GM23248 (cell line): ENCODE results near the gene CARD10. TPM values are rescaled to one million over a fixed set of nuclear protein-coding genes. Genes with fewer than 3 reads are reported as not detected.

Experiments used
- DNase-seq: peaks from one replicate; pipeline ENCODE4 v3.0.0-alpha.2; 2015
- H2AFZ ChIP-seq: fragments of 200-600 bp; sonication (generic); 2 replicates; pipeline ENCODE4 v1.6.1; 2016; ENCODE audit warnings: antibody characterized with exemption
- H3F3A ChIP-seq: fragments of 200-600 bp; sonication (generic); 2 replicates; pipeline ENCODE4 v1.6.1; 2016; ENCODE audit warnings: mild to moderate bottlenecking, antibody characterized with exemption, mixed run types; ENCODE audit not compliant: insufficient read depth
- H3K27ac ChIP-seq: fragments of 200-600 bp; sonication (generic); 2 replicates; pipeline ENCODE4 v1.5.1; 2016; ENCODE audit warnings: mild to moderate bottlenecking
- H3K27me3 ChIP-seq: fragments of 200-600 bp; sonication (generic); replicated peaks from 2 replicates; pipeline ENCODE4 v1.6.1; 2016; ENCODE audit warnings: mild to moderate bottlenecking; ENCODE audit not compliant: insufficient read depth
- H3K36me3 ChIP-seq: fragments of 200-600 bp; sonication (generic); 2 replicates; pipeline ENCODE4 v1.6.1; 2016; ENCODE audit warnings: low read depth, mild to moderate bottlenecking
- H3K4me1 ChIP-seq: fragments of 200-600 bp; sonication (generic); 2 replicates; pipeline ENCODE4 v1.6.1; 2016; ENCODE audit warnings: mild to moderate bottlenecking; ENCODE audit not compliant: insufficient read depth
- H3K4me2 ChIP-seq: fragments of 200-600 bp; sonication (generic); one replicate; pipeline ENCODE4 v1.6.1; 2016; ENCODE audit warnings: mild to moderate bottlenecking; ENCODE audit not compliant: unreplicated experiment
- H3K4me3 ChIP-seq: fragments of 200-600 bp; sonication (generic); 2 replicates; pipeline ENCODE4 v1.5.1; 2016; ENCODE audit warnings: mild to moderate bottlenecking
- H3K79me2 ChIP-seq: fragments of 200-600 bp; sonication (generic); 2 replicates; pipeline ENCODE4 v1.6.1; 2016; ENCODE audit warnings: mild to moderate bottlenecking; ENCODE audit not compliant: insufficient read depth
- H3K9ac ChIP-seq: fragments of 200-600 bp; sonication (generic); 2 replicates; pipeline ENCODE4 v1.6.1; 2016; ENCODE audit warnings: mild to moderate bottlenecking
- H3K9me2 ChIP-seq: fragments of 200-600 bp; sonication (generic); 2 replicates; pipeline ENCODE4 v1.6.1; 2016; ENCODE audit warnings: mixed run types, mild to moderate bottlenecking, moderate library complexity; ENCODE audit not compliant: insufficient read depth
- H3K9me3 ChIP-seq: fragments of 200-600 bp; sonication (generic); one replicate; pipeline ENCODE4 v1.6.1; 2017; ENCODE audit warnings: low read depth
- H4K20me1 ChIP-seq: fragments of 200-600 bp; sonication (generic); 2 replicates; pipeline ENCODE4 v1.6.0; 2016; ENCODE audit not compliant: insufficient read depth
- EZH2 ChIP-seq: fragments of 200-600 bp; sonication (generic); IDR thresholded peaks from 2 replicates; pipeline ENCODE4 v1.6.1; 2018; ENCODE audit warnings: antibody characterized with exemption, mild to moderate bottlenecking; ENCODE audit not compliant: insufficient read depth, poor library complexity, severe bottlenecking
- EZH2phosphoT487 ChIP-seq: fragments of 200-600 bp; sonication (generic); IDR thresholded peaks from 2 replicates; pipeline ENCODE4 v1.6.1; 2018; ENCODE audit warnings: antibody characterized with exemption, moderate library complexity, mild to moderate bottlenecking, low read depth; ENCODE audit not compliant: insufficient read depth
- WGBS, 2 experiments: methylation state at CpG; one replicate each; pipeline ENCODE4 v1.1.6; 2015 to 2017; ENCODE audit warnings: low lambda C conversion rate in 2 of 2, low coverage in 1 of 2; ENCODE audit errors: missing lambda C conversion rate in 2 of 2; 5-methylcytosine and 5-hydroxymethylcytosine counted together
- in situ Hi-C: fragments of 300-500 bp; cut with MboI; formaldehyde crosslinking; loops from 2 replicates; pipeline ENCODE4 v1.15.0; 2020
- polyA plus RNA-seq: library from polyadenylated mRNA; unstranded; fragments of >200 nt; fragmentation: Nextera tagmentation; extraction: Ambion mirVana; gene quantifications from 2 replicates; pipeline ENCODE4 v1.2.1, GENCODE V29; 2016
- total RNA-seq: library from RNA; depleted of rRNA; stranded (reverse); fragments of >200 nt; shearing (Covaris generic); gene quantifications from 2 replicates; pipeline ENCODE4 v1.2.3, GENCODE V29; 2014

The CARD10 gene
- total and polyA plus RNA-seq, 2 experiments from 2014 or later = 2.8 to 4.4 TPM

DNA sequence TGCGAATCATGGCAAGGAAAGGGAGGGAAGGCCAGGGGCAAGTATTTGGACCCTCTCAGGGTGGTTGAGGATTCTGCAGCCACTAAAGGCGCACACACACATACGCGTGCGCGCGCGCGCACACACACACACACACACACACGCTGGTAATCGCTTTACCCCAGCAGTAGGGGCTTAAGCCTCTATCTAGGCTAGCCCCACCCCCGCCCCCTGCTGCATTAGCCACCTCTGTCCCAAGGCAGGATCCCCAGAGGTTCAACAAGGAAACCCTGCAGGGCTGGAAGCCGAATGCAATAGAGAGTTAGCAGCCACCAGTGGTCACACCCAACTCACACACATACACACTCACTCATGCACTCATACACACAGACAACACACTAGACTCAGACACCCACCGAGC is 63.3 kb downstream of the CARD10 start:
- Histone ChIP-seq H3K9me3 (no peaks in the 10 kb centered on the region), H3K4me3 (no peak overlapping the region), H3K27ac (peak overlapping the region; percentile 67; the same call in 1 of the 2 replicates), H3F3A (peaks cover 19% of the 10 kb centered on the region), H2AFZ (no peak overlapping the region), H3K36me3 (no peaks in the 10 kb centered on the region), H3K27me3 (0 out of 2 replicates have a peak, but pooled peaks cover 5% of the 10 kb centered on the region), H3K4me1 (peaks cover 18% of the 10 kb centered on the region), H3K4me2 (peak overlapping the region; percentile 84), H4K20me1 (no peaks in the 10 kb centered on the region), H3K9ac (no peak overlapping the region), H3K9me2 (no peaks in the 10 kb centered on the region), H3K79me2 (no peaks in the 10 kb centered on the region)
- peak; percentile 33 for DNase-seq
- TF ChIP-seq EZH2phosphoT487 (no peak), EZH2 (no peak)
- in situ Hi-C loops = loop anchor here (10.0 kb wide), 1 partner anchor 141 kb away; no protein-coding TSS in a partner anchor
- WGBS, 2 experiments = 36 to 76% methylated on average over 3 to 14 of the region's 14 CpGs

DNA sequence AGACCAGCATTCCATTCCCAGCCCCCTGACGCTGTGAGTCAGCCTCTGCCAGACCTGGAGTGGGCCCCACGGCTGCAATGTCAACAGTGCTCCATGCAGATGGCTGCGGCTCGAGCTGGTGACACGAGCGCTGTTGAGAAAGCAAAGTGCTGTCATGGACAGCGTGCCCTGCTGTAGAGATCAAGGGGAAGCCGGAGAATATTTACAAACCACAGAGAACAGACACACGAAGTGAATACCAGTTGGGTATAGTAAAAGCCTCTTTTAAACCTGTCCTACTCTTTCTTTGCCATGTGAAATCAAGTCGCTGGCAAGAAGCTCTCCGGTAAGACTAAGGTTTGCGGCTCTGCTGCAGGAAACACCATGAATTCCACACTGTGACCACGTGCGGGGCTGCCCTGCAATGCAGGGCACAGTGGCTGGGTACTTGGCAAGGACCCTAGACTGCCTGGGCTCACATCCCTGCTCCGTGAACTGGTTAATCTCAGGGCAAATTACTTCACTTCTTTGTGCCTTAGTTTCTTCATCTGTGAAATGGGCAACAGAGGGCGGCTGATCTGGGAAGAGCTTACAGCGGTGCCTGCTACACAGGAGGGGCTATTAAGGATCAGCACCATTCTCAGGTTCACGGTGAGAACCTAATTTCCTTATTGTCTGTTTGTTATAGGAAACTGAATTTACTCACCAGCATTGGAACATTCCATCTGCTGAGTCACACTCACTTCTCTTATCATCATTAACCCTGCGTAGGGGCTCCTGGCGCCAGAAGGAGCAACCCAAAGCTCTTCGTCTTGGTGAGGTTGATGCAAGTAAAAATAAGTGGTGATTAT is 64.1 kb downstream of the CARD10 start:
- WGBS, 2 experiments = 22 to 25% methylated on average over 21 of the region's 21 CpGs

DNA sequence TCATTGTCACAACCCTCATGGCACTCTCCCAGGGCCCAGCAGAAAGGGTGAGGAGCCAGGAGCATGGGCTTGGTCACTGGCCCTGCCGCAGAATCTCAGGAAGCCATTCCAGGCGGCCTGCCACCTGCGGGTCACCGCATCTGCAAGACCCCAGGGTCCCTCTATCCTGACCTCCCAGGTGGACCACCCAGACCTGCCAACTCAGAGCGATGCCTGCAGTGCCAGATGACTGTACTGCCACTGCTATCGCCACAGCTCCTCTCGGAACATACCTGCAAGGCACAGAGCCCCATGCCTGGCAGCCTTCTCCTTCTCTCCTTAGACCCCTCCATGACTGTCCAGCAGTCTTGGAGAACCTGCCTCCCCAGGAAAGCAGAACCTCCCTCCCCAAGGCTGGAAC is 65.5 kb downstream of the CARD10 start:
- TF ChIP-seq EZH2 = no peak
- no peak for TF ChIP-seq EZH2phosphoT487
- Histone ChIP-seq H3F3A (peaks cover 19% of the 10 kb centered on the region), H3K27ac (no peak overlapping the region), H3K27me3 (0 out of 2 replicates have a peak, but pooled peaks cover 2% of the 10 kb centered on the region), H3K36me3 (no peaks in the 10 kb centered on the region), H3K9me3 (no peaks in the 10 kb centered on the region), H4K20me1 (no peaks in the 10 kb centered on the region), H3K9me2 (no peaks in the 10 kb centered on the region), H2AFZ (no peak overlapping the region), H3K79me2 (no peaks in the 10 kb centered on the region), H3K4me1 (peaks cover 18% of the 10 kb centered on the region), H3K9ac (no peak overlapping the region), H3K4me3 (no peak overlapping the region), H3K4me2 (no peak overlapping the region)
- WGBS, 2 experiments = 91 to 92% methylated on average over 7 of the region's 7 CpGs
- DNase-seq = no peak
- in situ Hi-C loops = loop anchor here (10.0 kb wide), 1 partner anchor 139 kb away; no protein-coding TSS in a partner anchor

More for the DNA sequence above, 64.1 kb downstream of the CARD10 start:
- Histone ChIP-seq H3K9me2 (no peaks in the 10 kb centered on the region), H3K4me3 (peak overlapping the region; percentile 44; the same call in 1 of the 2 replicates), H3K36me3 (no peaks in the 10 kb centered on the region), H3K4me1 (peaks cover 18% of the 10 kb centered on the region), H3K27ac (peak overlapping the region; percentile 67), H3K27me3 (0 out of 2 replicates have a peak, but pooled peaks cover 5% of the 10 kb centered on the region), H2AFZ (peak overlapping the region; percentile 11; the same call in 1 of the 2 replicates), H3K9me3 (no peaks in the 10 kb centered on the region), H3K79me2 (no peaks in the 10 kb centered on the region), H4K20me1 (no peaks in the 10 kb centered on the region), H3K9ac (peak overlapping the region; percentile 65), H3F3A (peaks cover 19% of the 10 kb centered on the region), H3K4me2 (peak overlapping the region; percentile 84)
- TF ChIP-seq EZH2phosphoT487 = no peak
- no peak for TF ChIP-seq EZH2
- in situ Hi-C loops = loop anchor here (10.0 kb wide), 1 partner anchor 140 kb away; no protein-coding TSS in a partner anchor
- DNase-seq = peak; percentile 89

DNA sequence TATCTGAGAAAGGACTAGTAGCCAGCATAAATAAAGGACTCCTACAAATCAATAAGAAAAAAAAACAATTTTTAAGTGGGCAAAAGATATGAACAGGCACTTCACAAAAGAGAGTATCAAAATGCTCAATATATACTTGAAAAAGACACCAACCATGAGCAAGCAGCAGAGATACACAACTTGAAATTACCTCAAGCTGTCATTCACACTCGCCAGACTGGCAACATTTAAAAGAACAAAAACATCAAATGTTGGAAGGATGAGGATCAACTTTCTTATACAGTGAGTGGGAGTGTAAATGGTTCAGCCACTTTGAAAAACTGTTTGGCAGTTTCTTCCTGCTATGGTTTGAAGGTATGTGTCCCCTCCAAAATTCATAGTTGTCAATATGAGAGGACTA is 68.0 kb downstream of the CARD10 start:
- Histone ChIP-seq H3K9me3 (no peaks in the 10 kb centered on the region), H3K27ac (no peak overlapping the region), H3K4me3 (no peak overlapping the region), H3K27me3 (no peaks in the 10 kb centered on the region), H3K9ac (no peak overlapping the region), H3K4me1 (peaks cover 18% of the 10 kb centered on the region), H3K9me2 (no peaks in the 10 kb centered on the region), H3F3A (peaks cover 13% of the 10 kb centered on the region), H3K36me3 (no peaks in the 10 kb centered on the region), H3K79me2 (no peaks in the 10 kb centered on the region), H2AFZ (no peak overlapping the region), H3K4me2 (no peak overlapping the region), H4K20me1 (no peaks in the 10 kb centered on the region)
- TF ChIP-seq EZH2phosphoT487 (no peak), EZH2 (no peak)
- WGBS, 2 experiments = 77 to 82% methylated on average over 1 of the region's 1 CpG
- no peak for DNase-seq
- in situ Hi-C loops = loop anchor here (10.0 kb wide), 1 partner anchor 136 kb away; no protein-coding TSS in a partner anchor
